NT2/D1 (cell line): ENCODE measurements around the gene ELAVL4.

Experiments used
- DNase-seq: peaks from one replicate; pipeline ENCODE4 v3.0.0-alpha.2; 2011; ENCODE audit warnings: low read depth, low spot score
- H3K27me3 ChIP-seq: 2 replicates; pipeline ENCODE4 v1.6.0; 2011; ENCODE audit warnings: mild to moderate bottlenecking; ENCODE audit not compliant: insufficient read length, insufficient read depth
- H3K36me3 ChIP-seq: 2 replicates; pipeline ENCODE4 v1.6.1; 2011; ENCODE audit warnings: mild to moderate bottlenecking, low read length, mixed read lengths; ENCODE audit not compliant: insufficient read depth, insufficient read length
- H3K4me1 ChIP-seq: 2 replicates; pipeline ENCODE4 v1.5.1; 2011; ENCODE audit not compliant: insufficient read depth, insufficient read length
- H3K4me3 ChIP-seq: 2 replicates; pipeline ENCODE4 v1.5.1; 2011; ENCODE audit warnings: low read depth; ENCODE audit not compliant: insufficient read length
- H3K9ac ChIP-seq: 2 replicates; pipeline ENCODE4 v1.6.0; 2011; ENCODE audit warnings: low read depth; ENCODE audit not compliant: insufficient read length
- H3K9me3 ChIP-seq: 2 replicates; pipeline ENCODE4 v1.5.1; 2011; ENCODE audit warnings: mild to moderate bottlenecking, low read length; ENCODE audit not compliant: insufficient read depth
- SUZ12 ChIP-seq: IDR thresholded peaks from 2 replicates; pipeline ENCODE4 v1.6.1; 2011; ENCODE audit not compliant: insufficient read length, insufficient read depth; ENCODE audit errors: extremely low read depth
- YY1 ChIP-seq: IDR thresholded peaks from 2 replicates; pipeline ENCODE4 v1.6.1; 2011; ENCODE audit not compliant: insufficient read length, insufficient read depth
- ZNF274 ChIP-seq: IDR thresholded peaks from 2 replicates; pipeline ENCODE4 v1.6.1; 2011; ENCODE audit warnings: mild to moderate bottlenecking, low read depth, low read length

ELAVL4 gene

GRCh38 chr1:50208756-50209155 lies 100.0 kb downstream of the ELAVL4 start:
- TF ChIP-seq SUZ12 (no peak), ZNF274 (no peak), YY1 (no peak)
- DNase-seq = no peak
- H3K4me3 ChIP-seq = no peak overlapping the region
- H3K9ac ChIP-seq = no peak overlapping the region
- H3K36me3 ChIP-seq = no peaks in the 10 kb centered on the region
- no peaks in the 10 kb centered on the region for H3K27me3 ChIP-seq
- H3K4me1 ChIP-seq = no peaks in the 10 kb centered on the region
- no peaks in the 10 kb centered on the region for H3K9me3 ChIP-seq

- no peak overlapping the region for H3K4me3 ChIP-seq
- H3K9me3 ChIP-seq = no peaks in the 10 kb centered on the region
- H3K4me1 ChIP-seq = no peaks in the 10 kb centered on the region
- no peak overlapping the region for H3K9ac ChIP-seq
- no peak for DNase-seq
- H3K36me3 ChIP-seq = no peaks in the 10 kb centered on the region
- TF ChIP-seq ZNF274 = no peak
- no peak for TF ChIP-seq SUZ12
- no peak for TF ChIP-seq YY1
- no peaks in the 10 kb centered on the region for H3K27me3 ChIP-seq
These were observed 101.0 kb downstream of the ELAVL4 start for GRCh38 chr1:50209749-50210148.

- H3K9ac ChIP-seq = no peak overlapping the region
- no peak for DNase-seq
- H3K4me1 ChIP-seq = no peaks in the 10 kb centered on the region
- H3K4me3 ChIP-seq = no peak overlapping the region
- TF ChIP-seq ZNF274 = no peak
- H3K9me3 ChIP-seq = no peaks in the 10 kb centered on the region
- H3K36me3 ChIP-seq = no peaks in the 10 kb centered on the region
- H3K27me3 ChIP-seq = no peaks in the 10 kb centered on the region
These were observed 104.8 kb downstream of the ELAVL4 start for GRCh38 chr1:50213505-50213904.

GRCh38 chr1:50214717-50215116 lies 106.0 kb downstream of the ELAVL4 start:
- no peaks in the 10 kb centered on the region for H3K36me3 ChIP-seq
- no peak overlapping the region for H3K4me3 ChIP-seq
- H3K9me3 ChIP-seq = no peaks in the 10 kb centered on the region
- no peaks in the 10 kb centered on the region for H3K4me1 ChIP-seq
- TF ChIP-seq YY1 (no peak), ZNF274 (no peak), SUZ12 (no peak)
- H3K27me3 ChIP-seq = no peaks in the 10 kb centered on the region
- no peak overlapping the region for H3K9ac ChIP-seq
- no peak for DNase-seq

- DNase-seq = no peak
- no peak overlapping the region for H3K4me3 ChIP-seq
- no peaks in the 10 kb centered on the region for H3K9me3 ChIP-seq
- H3K27me3 ChIP-seq = no peaks in the 10 kb centered on the region
- H3K4me1 ChIP-seq = no peaks in the 10 kb centered on the region
- H3K36me3 ChIP-seq = no peaks in the 10 kb centered on the region
- no peak overlapping the region for H3K9ac ChIP-seq
- TF ChIP-seq YY1 = no peak
These were observed 109.8 kb downstream of the ELAVL4 start for GRCh38 chr1:50218344-50219120.

- no peak for TF ChIP-seq YY1
- no peak for TF ChIP-seq ZNF274
- TF ChIP-seq SUZ12 = no peak
- H3K27me3 ChIP-seq = no peaks in the 10 kb centered on the region
- H3K9ac ChIP-seq = no peak overlapping the region
- peaks cover 23% of the 10 kb centered on the region for H3K9me3 ChIP-seq
- H3K4me3 ChIP-seq = no peak overlapping the region
- DNase-seq = no peak
- H3K36me3 ChIP-seq = no peaks in the 10 kb centered on the region
- H3K4me1 ChIP-seq = no peaks in the 10 kb centered on the region
These were observed 120.2 kb downstream of the ELAVL4 start for GRCh38 chr1:50228871-50229384.

GRCh38 chr1:50231209-50231608 lies 122.5 kb downstream of the ELAVL4 start:
- peaks cover 24% of the 10 kb centered on the region for H3K9me3 ChIP-seq
- no peak for DNase-seq
- H3K4me3 ChIP-seq = no peak overlapping the region
- no peaks in the 10 kb centered on the region for H3K36me3 ChIP-seq
- H3K27me3 ChIP-seq = no peaks in the 10 kb centered on the region
- no peak for TF ChIP-seq ZNF274
- no peak for TF ChIP-seq YY1
- no peak for TF ChIP-seq SUZ12
- no peak overlapping the region for H3K9ac ChIP-seq
- H3K4me1 ChIP-seq = no peaks in the 10 kb centered on the region

GRCh38 chr1:50232336-50232735 lies 123.6 kb downstream of the ELAVL4 start:
- H3K4me3 ChIP-seq = no peak overlapping the region
- no peak for DNase-seq
- H3K9ac ChIP-seq = no peak overlapping the region
- TF ChIP-seq ZNF274 (no peak), SUZ12 (no peak), YY1 (no peak)
- H3K27me3 ChIP-seq = no peaks in the 10 kb centered on the region
- peaks cover 21% of the 10 kb centered on the region for H3K9me3 ChIP-seq
- no peaks in the 10 kb centered on the region for H3K4me1 ChIP-seq
- H3K36me3 ChIP-seq = no peaks in the 10 kb centered on the region
